ENCODE results near the gene WASF1.

DNA sequence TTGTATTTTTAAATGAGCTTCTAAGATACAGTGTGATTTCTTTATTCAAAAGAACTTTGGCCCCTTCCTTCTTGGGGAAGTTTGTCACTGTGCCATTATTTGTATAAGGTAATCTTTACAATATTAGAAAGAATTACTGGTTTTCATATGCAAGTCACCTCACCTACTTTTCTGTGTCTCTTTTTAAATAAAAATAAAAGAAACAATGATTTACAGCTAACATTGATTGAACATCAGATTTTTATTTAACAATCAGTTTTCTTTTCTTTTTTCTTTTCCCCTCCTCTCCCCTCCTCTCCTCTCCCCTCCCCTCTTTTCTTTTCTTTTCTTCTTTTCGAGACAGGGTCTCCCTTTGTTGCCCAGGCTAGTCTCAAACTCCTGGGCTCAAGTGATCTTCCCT is 46.8 kb upstream of the WASF1 start:
- TF ChIP-seq, protein P1, sequence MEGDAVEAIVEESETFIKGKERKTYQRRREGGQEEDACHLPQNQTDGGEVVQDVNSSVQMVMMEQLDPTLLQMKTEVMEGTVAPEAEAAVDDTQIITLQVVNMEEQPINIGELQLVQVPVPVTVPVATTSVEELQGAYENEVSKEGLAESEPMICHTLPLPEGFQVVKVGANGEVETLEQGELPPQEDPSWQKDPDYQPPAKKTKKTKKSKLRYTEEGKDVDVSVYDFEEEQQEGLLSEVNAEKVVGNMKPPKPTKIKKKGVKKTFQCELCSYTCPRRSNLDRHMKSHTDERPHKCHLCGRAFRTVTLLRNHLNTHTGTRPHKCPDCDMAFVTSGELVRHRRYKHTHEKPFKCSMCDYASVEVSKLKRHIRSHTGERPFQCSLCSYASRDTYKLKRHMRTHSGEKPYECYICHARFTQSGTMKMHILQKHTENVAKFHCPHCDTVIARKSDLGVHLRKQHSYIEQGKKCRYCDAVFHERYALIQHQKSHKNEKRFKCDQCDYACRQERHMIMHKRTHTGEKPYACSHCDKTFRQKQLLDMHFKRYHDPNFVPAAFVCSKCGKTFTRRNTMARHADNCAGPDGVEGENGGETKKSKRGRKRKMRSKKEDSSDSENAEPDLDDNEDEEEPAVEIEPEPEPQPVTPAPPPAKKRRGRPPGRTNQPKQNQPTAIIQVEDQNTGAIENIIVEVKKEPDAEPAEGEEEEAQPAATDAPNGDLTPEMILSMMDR (IDR thresholded peaks at IDR 0.05): no peak
- TF ChIP-seq POLR2A (IDR thresholded peaks at IDR 0.05; ENCODE audit: low read depth): no peak
